ENCODE results near the gene PFDN5.

Gene PFDN5

DNA sequence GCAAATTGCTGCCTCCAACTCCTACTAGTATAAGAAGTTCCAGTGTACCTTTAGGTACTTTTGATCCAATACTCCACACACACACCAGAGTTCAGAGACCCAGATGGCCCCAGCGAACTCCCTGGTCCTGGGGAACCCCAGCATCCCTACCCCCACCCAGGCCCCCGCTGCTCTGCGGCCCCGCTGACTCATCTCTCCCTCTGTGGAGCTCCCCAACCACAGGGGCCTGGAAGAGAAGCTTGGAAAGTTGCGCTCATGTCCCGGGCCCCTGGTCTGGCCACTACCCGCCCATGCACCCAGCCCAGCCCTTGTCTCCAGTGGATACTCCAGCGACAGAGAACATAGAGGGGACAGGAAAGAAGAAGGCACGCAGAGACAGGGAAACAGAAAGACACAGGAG lies 45.1 kb downstream of the PFDN5 start:
- Histone ChIP-seq H3K27ac (ENCODE audit: low read length) (no peak overlapping the region), H2AFZ (ENCODE audit: low read depth, low read length) (no peak overlapping the region), H3K4me1 (ENCODE audit: insufficient read depth, low read length) (peaks cover 11% of the 10 kb centered on the region), H3K4me3 (ENCODE audit: low read depth in 1 of 2, low read length in 2 of 2) (no peak overlapping the region), H4K20me1 (ENCODE audit: insufficient read depth, low read length) (no peaks in the 10 kb centered on the region), H3K9me3 (ENCODE audit: insufficient read depth, low read length, severe bottlenecking) (no peaks in the 10 kb centered on the region), H3K4me2 (ENCODE audit: insufficient read depth, low read length) (no peak overlapping the region), H3K79me2 (ENCODE audit: insufficient read depth, low read length) (no peaks in the 10 kb centered on the region), H3K27me3 (ENCODE audit: insufficient read depth, low read length, poor library complexity) (peaks cover 55% of the 10 kb centered on the region), H3K36me3 (ENCODE audit: insufficient read depth, low read length) (no peaks in the 10 kb centered on the region), H3K9ac (ENCODE audit: low read depth, low read length) (no peak overlapping the region)
- TF ChIP-seq EZH2 (IDR thresholded peaks at IDR 0.05; ENCODE audit: borderline replicate concordance, low read depth, low read length, severe bottlenecking): no peak
- DNase-seq (no peak), ATAC-seq (ENCODE audit: insufficient read depth, low read depth) (no peak)

DNA sequence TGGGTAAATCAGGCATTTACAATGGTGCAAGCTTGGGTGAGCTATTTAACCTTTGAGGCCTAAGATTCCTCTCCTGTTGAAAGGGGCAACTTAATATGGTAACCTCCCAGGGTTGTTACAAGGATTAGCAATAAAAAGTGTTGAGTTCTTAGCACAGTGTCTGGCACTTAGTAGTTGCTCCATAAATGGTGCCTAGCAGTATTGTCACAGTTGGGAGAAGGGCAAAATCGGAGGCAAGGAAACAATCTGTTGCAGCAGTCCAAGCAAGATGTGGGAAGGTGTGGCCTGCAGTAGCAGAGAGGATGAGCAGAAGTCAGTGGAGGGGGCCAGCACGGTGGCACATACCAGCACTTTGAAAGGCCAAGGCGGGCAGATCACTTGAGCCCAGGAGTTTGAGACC lies 48.1 kb downstream of the PFDN5 start:
- Histone ChIP-seq H3K9me3 (ENCODE audit: insufficient read depth, low read length, severe bottlenecking) (no peaks in the 10 kb centered on the region), H4K20me1 (ENCODE audit: insufficient read depth, low read length) (no peaks in the 10 kb centered on the region), H3K9ac (ENCODE audit: low read depth, low read length) (no peak overlapping the region), H3K4me2 (ENCODE audit: insufficient read depth, low read length) (no peak overlapping the region), H3K27me3 (ENCODE audit: insufficient read depth, low read length, poor library complexity) (peaks cover 35% of the 10 kb centered on the region), H3K79me2 (ENCODE audit: insufficient read depth, low read length) (no peaks in the 10 kb centered on the region), H3K27ac (ENCODE audit: low read length) (no peak overlapping the region), H3K36me3 (ENCODE audit: insufficient read depth, low read length) (no peaks in the 10 kb centered on the region), H3K4me1 (ENCODE audit: insufficient read depth, low read length) (peaks cover 18% of the 10 kb centered on the region), H2AFZ (ENCODE audit: low read depth, low read length) (no peak overlapping the region), H3K4me3 (ENCODE audit: low read depth in 1 of 2, low read length in 2 of 2) (no peak overlapping the region)
- no peak for TF ChIP-seq EZH2 (IDR thresholded peaks at IDR 0.05; ENCODE audit: borderline replicate concordance, low read depth, low read length, severe bottlenecking)
- ATAC-seq (ENCODE audit: insufficient read depth, low read depth) (no peak), DNase-seq (no peak)

DNA sequence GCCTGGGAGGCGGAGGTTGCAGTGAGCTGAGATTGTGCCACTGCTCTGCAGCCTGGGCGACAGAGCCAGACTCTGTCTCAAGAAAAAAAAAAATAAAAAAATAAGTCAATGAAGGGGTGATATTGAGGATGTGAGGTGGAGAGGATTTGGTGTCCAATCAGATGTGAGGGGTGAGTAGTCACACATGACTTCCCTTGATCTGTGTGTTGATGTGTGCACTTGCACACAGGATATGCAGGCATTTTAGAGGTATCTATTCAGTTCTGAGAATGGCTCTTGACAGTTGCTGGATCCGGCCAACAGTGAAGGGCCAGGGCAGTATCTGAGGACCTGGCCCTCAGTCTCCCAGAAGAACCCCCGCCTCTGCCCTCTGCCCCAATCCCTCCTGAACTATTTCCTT lies 48.6 kb downstream of the PFDN5 start:
- no peak for DNase-seq
- Histone ChIP-seq H4K20me1 (ENCODE audit: insufficient read depth, low read length) (no peaks in the 10 kb centered on the region), H3K4me1 (ENCODE audit: insufficient read depth, low read length) (peaks cover 18% of the 10 kb centered on the region), H2AFZ (ENCODE audit: low read depth, low read length) (no peak overlapping the region), H3K79me2 (ENCODE audit: insufficient read depth, low read length) (no peaks in the 10 kb centered on the region), H3K36me3 (ENCODE audit: insufficient read depth, low read length) (no peaks in the 10 kb centered on the region), H3K4me3 (ENCODE audit: low read depth in 1 of 2, low read length in 2 of 2) (no peak overlapping the region), H3K9me3 (ENCODE audit: insufficient read depth, low read length, severe bottlenecking) (no peaks in the 10 kb centered on the region), H3K27me3 (ENCODE audit: insufficient read depth, low read length, poor library complexity) (peaks cover 31% of the 10 kb centered on the region), H3K27ac (ENCODE audit: low read length) (no peak overlapping the region), H3K9ac (ENCODE audit: low read depth, low read length) (no peak overlapping the region; the same call in 1 of the 2 replicates), H3K4me2 (ENCODE audit: insufficient read depth, low read length) (peak overlapping the region; percentile 99; the same call in 1 of the 2 replicates)
- no peak for ATAC-seq (ENCODE audit: insufficient read depth, low read depth)
- TF ChIP-seq, protein P1, sequence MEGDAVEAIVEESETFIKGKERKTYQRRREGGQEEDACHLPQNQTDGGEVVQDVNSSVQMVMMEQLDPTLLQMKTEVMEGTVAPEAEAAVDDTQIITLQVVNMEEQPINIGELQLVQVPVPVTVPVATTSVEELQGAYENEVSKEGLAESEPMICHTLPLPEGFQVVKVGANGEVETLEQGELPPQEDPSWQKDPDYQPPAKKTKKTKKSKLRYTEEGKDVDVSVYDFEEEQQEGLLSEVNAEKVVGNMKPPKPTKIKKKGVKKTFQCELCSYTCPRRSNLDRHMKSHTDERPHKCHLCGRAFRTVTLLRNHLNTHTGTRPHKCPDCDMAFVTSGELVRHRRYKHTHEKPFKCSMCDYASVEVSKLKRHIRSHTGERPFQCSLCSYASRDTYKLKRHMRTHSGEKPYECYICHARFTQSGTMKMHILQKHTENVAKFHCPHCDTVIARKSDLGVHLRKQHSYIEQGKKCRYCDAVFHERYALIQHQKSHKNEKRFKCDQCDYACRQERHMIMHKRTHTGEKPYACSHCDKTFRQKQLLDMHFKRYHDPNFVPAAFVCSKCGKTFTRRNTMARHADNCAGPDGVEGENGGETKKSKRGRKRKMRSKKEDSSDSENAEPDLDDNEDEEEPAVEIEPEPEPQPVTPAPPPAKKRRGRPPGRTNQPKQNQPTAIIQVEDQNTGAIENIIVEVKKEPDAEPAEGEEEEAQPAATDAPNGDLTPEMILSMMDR (IDR thresholded peaks at IDR 0.05; ENCODE audit: borderline replicate concordance, extremely low read depth, low read length, poor library complexity, severe bottlenecking): no peak
- TF ChIP-seq EZH2 (IDR thresholded peaks at IDR 0.05; ENCODE audit: borderline replicate concordance, low read depth, low read length, severe bottlenecking): no peak

DNA sequence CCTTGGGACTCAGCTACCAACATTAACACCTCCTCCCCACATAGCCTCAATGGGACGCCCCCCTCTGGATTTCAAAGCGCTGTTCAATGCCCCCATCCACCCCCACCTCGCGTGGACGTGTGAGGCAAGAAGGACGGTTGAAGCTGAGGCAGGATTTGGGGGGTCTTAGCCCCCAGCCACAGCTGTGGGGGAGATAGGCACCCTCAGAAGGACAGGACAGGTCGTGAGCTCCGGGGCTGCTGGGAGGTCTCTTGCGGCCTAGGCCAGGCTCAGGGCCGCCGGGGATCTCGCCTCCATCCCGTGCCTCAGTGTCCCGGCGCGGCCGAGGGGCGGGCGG lies 49.1 kb downstream of the PFDN5 start:
- Histone ChIP-seq H3K9ac (ENCODE audit: low read depth, low read length) (no peak overlapping the region; the same call in 1 of the 2 replicates), H3K79me2 (ENCODE audit: insufficient read depth, low read length) (no peaks in the 10 kb centered on the region), H2AFZ (ENCODE audit: low read depth, low read length) (no peak overlapping the region), H3K27me3 (ENCODE audit: insufficient read depth, low read length, poor library complexity) (peaks cover 31% of the 10 kb centered on the region), H3K9me3 (ENCODE audit: insufficient read depth, low read length, severe bottlenecking) (no peaks in the 10 kb centered on the region), H3K4me3 (ENCODE audit: low read depth in 1 of 2, low read length in 2 of 2) (peak overlapping the region in 1 of 2 experiments; percentile 27; a peak in 2 of 4 replicates), H3K36me3 (ENCODE audit: insufficient read depth, low read length) (no peaks in the 10 kb centered on the region), H4K20me1 (ENCODE audit: insufficient read depth, low read length) (no peaks in the 10 kb centered on the region), H3K27ac (ENCODE audit: low read length) (no peak overlapping the region), H3K4me1 (ENCODE audit: insufficient read depth, low read length) (peaks cover 18% of the 10 kb centered on the region), H3K4me2 (ENCODE audit: insufficient read depth, low read length) (peak overlapping the region; percentile 99)
- peak; percentile 65 for TF ChIP-seq EZH2 (IDR thresholded peaks at IDR 0.05; ENCODE audit: borderline replicate concordance, low read depth, low read length, severe bottlenecking)
- TF ChIP-seq, protein P1 (IDR thresholded peaks at IDR 0.05; ENCODE audit: borderline replicate concordance, extremely low read depth, low read length, poor library complexity, severe bottlenecking): no peak
- DNase-seq: no peak
- peak; percentile 6; the same call in 1 of the 3 replicates for ATAC-seq (ENCODE audit: insufficient read depth, low read depth)

Data from DND-41 (cell line).